ENCODE results near the gene MTHFSD. TPM values are rescaled to one million over a fixed set of nuclear protein-coding genes. Genes with fewer than 3 reads are reported as not detected.
A peak's percentile ranks its signal among the peaks of the same experiment; 100 is the strongest.

MTHFSD gene
- polyA plus RNA-seq, 1 donor (not counting 4 experiments of a cell fraction or from before 2014, with no cell fraction given), result 14.7 TPM

DNA sequence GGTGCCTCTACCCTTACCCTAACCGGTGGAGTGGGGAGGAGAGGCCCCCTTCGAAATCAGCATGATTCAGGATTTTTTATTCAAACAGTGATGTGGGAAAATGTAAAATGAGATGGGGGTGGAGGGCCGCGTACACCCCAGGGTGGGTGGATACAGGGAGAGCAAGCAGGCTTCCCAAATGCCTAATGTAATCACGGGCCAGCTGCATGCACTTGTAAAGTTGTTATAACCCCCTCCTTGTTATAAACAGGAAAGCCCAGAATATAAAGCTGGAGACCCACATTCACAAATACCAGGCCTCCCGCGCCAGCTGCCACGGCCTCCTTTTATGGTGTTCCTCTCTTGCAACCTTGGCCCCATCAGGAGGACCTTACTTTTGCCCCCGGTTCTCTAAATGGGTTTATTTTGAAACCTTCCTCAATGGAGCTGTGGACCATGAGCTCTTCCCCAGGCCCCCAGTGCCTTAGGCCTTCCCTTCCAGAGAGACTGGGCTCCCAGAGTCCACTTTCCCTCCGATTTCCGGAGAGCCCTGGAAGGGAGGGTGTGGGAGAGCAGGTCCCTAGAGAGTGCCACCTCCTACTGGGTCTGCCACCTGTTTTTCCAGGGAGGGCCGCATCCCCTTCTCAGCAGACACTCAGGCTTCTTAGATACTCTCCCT, 22.4 kb upstream of the MTHFSD start:
- Histone ChIP-seq H4K20me1 (ENCODE audit: control insufficient read depth, extremely low read depth, insufficient read depth, low read length) (no peaks in the 10 kb centered on the region), H3K4me3 (ENCODE audit: control insufficient read depth in 2 of 3, extremely low read depth in 1 of 3, insufficient read depth in 2 of 3, low read depth in 1 of 3, low read length in 3 of 3) (peak overlapping the region in 1 of 3 experiments; percentile 34), H3K27me3 (ENCODE audit: control insufficient read depth, extremely low read depth, insufficient read depth, low read length) (peaks cover 27% of the 10 kb centered on the region), H3K9me3 (ENCODE audit: control insufficient read depth, low read depth, low read length) (no peaks in the 10 kb centered on the region), H3K36me3 (ENCODE audit: control insufficient read depth in 2 of 2, extremely low read depth in 1 of 2, insufficient read depth in 2 of 2, low read length in 2 of 2) (no peaks in the 10 kb centered on the region), H3K9me1 (ENCODE audit: control insufficient read depth, extremely low read depth, insufficient read depth, low read length) (no peaks in the 10 kb centered on the region), H2AFZ (ENCODE audit: control insufficient read depth, low read length) (no peak overlapping the region), H3K4me2 (ENCODE audit: control insufficient read depth, extremely low read depth, insufficient read depth, low read depth, low read length) (peak overlapping the region; percentile 79), H3K9ac (ENCODE audit: control insufficient read depth, extremely low read depth, insufficient read depth, low read length) (no peak overlapping the region), H3K79me2 (ENCODE audit: control insufficient read depth, insufficient read depth, low read length) (no peaks in the 10 kb centered on the region), H3K27ac (ENCODE audit: control insufficient read depth, insufficient read depth, low read length) (no peak overlapping the region), H3K4me1 (ENCODE audit: control insufficient read depth, extremely low read depth, insufficient read depth, low read length) (peaks cover 15% of the 10 kb centered on the region)
- DNase-seq (ENCODE audit: low read depth, low spot score), result no peak
- FAIRE-seq, result no peak
- TF ChIP-seq EZH2 (IDR thresholded peaks at IDR 0.05; ENCODE audit: low read length), result no peak
- TF ChIP-seq, protein P1, sequence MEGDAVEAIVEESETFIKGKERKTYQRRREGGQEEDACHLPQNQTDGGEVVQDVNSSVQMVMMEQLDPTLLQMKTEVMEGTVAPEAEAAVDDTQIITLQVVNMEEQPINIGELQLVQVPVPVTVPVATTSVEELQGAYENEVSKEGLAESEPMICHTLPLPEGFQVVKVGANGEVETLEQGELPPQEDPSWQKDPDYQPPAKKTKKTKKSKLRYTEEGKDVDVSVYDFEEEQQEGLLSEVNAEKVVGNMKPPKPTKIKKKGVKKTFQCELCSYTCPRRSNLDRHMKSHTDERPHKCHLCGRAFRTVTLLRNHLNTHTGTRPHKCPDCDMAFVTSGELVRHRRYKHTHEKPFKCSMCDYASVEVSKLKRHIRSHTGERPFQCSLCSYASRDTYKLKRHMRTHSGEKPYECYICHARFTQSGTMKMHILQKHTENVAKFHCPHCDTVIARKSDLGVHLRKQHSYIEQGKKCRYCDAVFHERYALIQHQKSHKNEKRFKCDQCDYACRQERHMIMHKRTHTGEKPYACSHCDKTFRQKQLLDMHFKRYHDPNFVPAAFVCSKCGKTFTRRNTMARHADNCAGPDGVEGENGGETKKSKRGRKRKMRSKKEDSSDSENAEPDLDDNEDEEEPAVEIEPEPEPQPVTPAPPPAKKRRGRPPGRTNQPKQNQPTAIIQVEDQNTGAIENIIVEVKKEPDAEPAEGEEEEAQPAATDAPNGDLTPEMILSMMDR (optimal IDR thresholded peaks at IDR 0.05 in 1 of 3, IDR thresholded peaks at IDR 0.05 in 1 of 3, conservative IDR thresholded peaks at IDR 0.05 in 1 of 3; ENCODE audit: extremely low read depth in 1 of 3, insufficient read depth in 2 of 3, low read length in 3 of 3), result no peak
- dilution Hi-C loops (cut with MboI; ENCODE audit: extremely low pct_ligation_motif_present, low sequenced_read_pairs), result no loop called here

GRCh38 chr16:86576591-86577313, 21.7 kb upstream of the MTHFSD start:
- no peaks in the 10 kb centered on the region for H3K9me3 ChIP-seq (ENCODE audit: control insufficient read depth, low read depth, low read length)
- DNase-seq (ENCODE audit: low read depth, low spot score) (no peak), FAIRE-seq (no peak)
- H3K27ac ChIP-seq (ENCODE audit: control insufficient read depth, insufficient read depth, low read length), result peak overlapping the region; percentile 10
- peak overlapping the region; percentile 79 for H3K4me2 ChIP-seq (ENCODE audit: control insufficient read depth, extremely low read depth, insufficient read depth, low read depth, low read length)
- peak overlapping the region; percentile 41 to 73 (median 71) for H3K4me3 ChIP-seq (ENCODE audit: control insufficient read depth in 2 of 3, extremely low read depth in 1 of 3, insufficient read depth in 2 of 3, low read depth in 1 of 3, low read length in 3 of 3)
- peaks cover 33% of the 10 kb centered on the region for H3K27me3 ChIP-seq (ENCODE audit: control insufficient read depth, extremely low read depth, insufficient read depth, low read length)
- peaks cover 15% of the 10 kb centered on the region for H3K4me1 ChIP-seq (ENCODE audit: control insufficient read depth, extremely low read depth, insufficient read depth, low read length)
- H3K79me2 ChIP-seq (ENCODE audit: control insufficient read depth, insufficient read depth, low read length), result no peaks in the 10 kb centered on the region
- peak overlapping the region; percentile 27 for H2AFZ ChIP-seq (ENCODE audit: control insufficient read depth, low read length)
- H3K9ac ChIP-seq (ENCODE audit: control insufficient read depth, extremely low read depth, insufficient read depth, low read length), result peak overlapping the region; percentile 36
- TF ChIP-seq, protein P1 (optimal IDR thresholded peaks at IDR 0.05 in 1 of 3, IDR thresholded peaks at IDR 0.05 in 1 of 3, conservative IDR thresholded peaks at IDR 0.05 in 1 of 3; ENCODE audit: extremely low read depth in 1 of 3, insufficient read depth in 2 of 3, low read length in 3 of 3), result no peak
- TF ChIP-seq EZH2 (IDR thresholded peaks at IDR 0.05; ENCODE audit: low read length), result peak; percentile 40
- no peaks in the 10 kb centered on the region for H3K9me1 ChIP-seq (ENCODE audit: control insufficient read depth, extremely low read depth, insufficient read depth, low read length)
- H4K20me1 ChIP-seq (ENCODE audit: control insufficient read depth, extremely low read depth, insufficient read depth, low read length), result no peaks in the 10 kb centered on the region
- dilution Hi-C loops (cut with MboI; ENCODE audit: extremely low pct_ligation_motif_present, low sequenced_read_pairs), result no loop called here
- no peaks in the 10 kb centered on the region for H3K36me3 ChIP-seq (ENCODE audit: control insufficient read depth in 2 of 2, extremely low read depth in 1 of 2, insufficient read depth in 2 of 2, low read length in 2 of 2)
